Naive thymus-derived CD4-positive, alpha-beta T cell (primary cell): ENCODE data around the gene CBX3. TPM values are rescaled to one million over a fixed set of nuclear protein-coding genes. Genes with fewer than 3 reads are reported as not detected.
"Not testable (repeated sequence)": the region's sequence is repeated elsewhere in the genome, so short reads cannot be mapped to it uniquely, and the experiment has no call there.

Source experiments
- ATAC-seq: fragments of 150-1000 bp; cut with Tn5 transposase; 2 replicates; pipeline ENCODE4 v1.10.0; 2021; ENCODE audit warnings: mild to moderate bottlenecking, moderate library complexity
- CTCF ChIA-PET: fragments of 350-600 bp; sonication (Branson Sonifier 250); formaldehyde crosslinking; loops from one replicate; lab custom pipeline; 2021; ENCODE audit warnings: antibody characterized with exemption; lab: Charles Lee
- POLR2A ChIA-PET: fragments of 350-600 bp; sonication (Branson Sonifier 250); formaldehyde crosslinking; loops from one replicate; lab custom pipeline; 2021; ENCODE audit warnings: antibody characterized with exemption, inconsistent platforms; lab: Charles Lee
- DNase-seq, 9 donors: peaks; one replicate each; pipeline versions ENCODE4 v3.0.0 to v3.0.0-alpha.2; 2020 to 2022; ENCODE audit warnings: mixed read lengths in 1 of 9
- H3K27ac ChIP-seq: one replicate; pipeline ENCODE4 v1.7.0; 2013; ENCODE audit warnings: mild to moderate bottlenecking, low read depth, low read length, moderate library complexity
- H3K27me3 ChIP-seq, 2 donors: one replicate each; pipeline ENCODE4 v1.7.0; 2013; ENCODE audit warnings: low read length in 2 of 2, mild to moderate bottlenecking in 2 of 2, moderate library complexity in 2 of 2; ENCODE audit not compliant: control insufficient read depth in 2 of 2, insufficient read depth in 2 of 2
- H3K36me3 ChIP-seq, 3 experiments: 1 replicate in 2 of 3; 2 replicates in 1 of 3; pipeline ENCODE4 v1.7.0; 2013; ENCODE audit warnings: low read length in 3 of 3, mild to moderate bottlenecking in 3 of 3, moderate library complexity in 1 of 3; ENCODE audit not compliant: insufficient read depth in 3 of 3, control insufficient read depth in 2 of 3
- H3K4me1 ChIP-seq, 2 donors: one replicate each; pipeline ENCODE4 v1.7.0; 2013; ENCODE audit warnings: low read length in 2 of 2, mild to moderate bottlenecking in 2 of 2, moderate library complexity in 1 of 2; ENCODE audit not compliant: control insufficient read depth in 2 of 2, insufficient read depth in 2 of 2
- H3K4me3 ChIP-seq: 2 replicates; pipeline ENCODE4 v1.7.0; 2013; ENCODE audit warnings: mild to moderate bottlenecking, low read length
- H3K9me3 ChIP-seq, 3 experiments: 1 replicate in 2 of 3; 2 replicates in 1 of 3; pipeline ENCODE4 v1.7.0; 2013; ENCODE audit warnings: low read length in 3 of 3; ENCODE audit not compliant: control insufficient read depth in 2 of 3
- H3K27ac Mint-ChIP-seq, 9 donors: one replicate each; pipeline ENCODE4 v1.8.0; 2020 to 2022; ENCODE audit warnings: mixed read lengths in 9 of 9, mild to moderate bottlenecking in 8 of 9, moderate library complexity in 5 of 9, inconsistent platforms in 2 of 9
- H3K27me3 Mint-ChIP-seq, 5 donors: one replicate each; pipeline ENCODE4 v1.8.0; 2021 to 2022; ENCODE audit warnings: mixed read lengths in 5 of 5, mild to moderate bottlenecking in 1 of 5
- H3K36me3 Mint-ChIP-seq, 5 donors: one replicate each; pipeline ENCODE4 v1.8.0; 2020 to 2022; ENCODE audit warnings: mixed read lengths in 5 of 5, mild to moderate bottlenecking in 3 of 5, inconsistent platforms in 1 of 5
- H3K4me1 Mint-ChIP-seq, 7 donors: one replicate each; pipeline ENCODE4 v1.8.0; 2020 to 2022; ENCODE audit warnings: mixed read lengths in 7 of 7, mild to moderate bottlenecking in 3 of 7, inconsistent platforms in 1 of 7
- H3K4me3 Mint-ChIP-seq, 10 donors: one replicate each; pipeline ENCODE4 v1.8.0; 2020 to 2022; ENCODE audit warnings: mild to moderate bottlenecking in 10 of 10, mixed read lengths in 10 of 10, moderate library complexity in 6 of 10, inconsistent platforms in 2 of 10
- H3K9me3 Mint-ChIP-seq, 11 donors: one replicate each; pipeline ENCODE4 v1.8.0; 2020 to 2022; ENCODE audit warnings: mixed read lengths in 11 of 11, mild to moderate bottlenecking in 4 of 11, inconsistent platforms in 1 of 11, moderate library complexity in 1 of 11
- intact Hi-C, 2 donors: fragments of 100-400 bp; cut with micrococcal nuclease; formaldehyde crosslinking; loops; one replicate each; pipeline ENCODE4 v1.15.1; 2023
- polyA plus RNA-seq, 2 donors: library from polyadenylated mRNA; unstranded; fragments of 300-500 nt; fragmentation: Illumina TruSeq; gene quantifications; one replicate each; pipeline ENCODE4 v1.2.3, GENCODE V29; 2021
- total RNA-seq, 6 experiments: library from RNA in 5 of 6; stranded (reverse) in 5 of 6; gene quantifications; 1 replicate in 5 of 6; 2 replicates in 1 of 6; pipeline ENCODE4 v1.2.3 and lab custom pipeline; 2021 to 2026

Gene CBX3
- total and polyA plus RNA-seq, 7 experiments from 2014 or later, result 86.9 to 214 (median 112) TPM

DNA sequence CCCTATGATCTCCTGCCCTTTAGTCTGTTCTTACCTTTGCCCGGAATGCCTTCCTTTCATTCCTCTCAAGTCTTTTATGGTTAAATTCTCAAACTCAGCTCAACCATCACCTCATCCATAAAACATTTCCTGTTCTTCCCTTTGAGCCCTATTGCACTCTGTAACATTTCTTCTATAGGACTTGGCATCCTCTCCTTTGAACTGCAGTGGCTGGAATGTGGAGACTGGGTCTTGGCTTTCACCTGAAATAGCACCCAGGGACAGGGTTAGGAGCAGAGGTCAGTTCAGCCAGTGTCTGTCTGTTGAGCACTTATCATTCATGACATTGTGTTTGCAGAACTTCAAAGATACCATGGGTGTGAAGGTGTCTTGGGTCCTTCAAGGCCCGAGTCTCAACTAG lies 42.3 kb upstream of the CBX3 start:
- H3K4me1 Mint-ChIP-seq, result peaks cover 19 to 81% (median 52%) of the 10 kb centered on the region in 7 donors
- peaks cover 22 to 29% of the 10 kb centered on the region in 2 donors for H3K4me1 ChIP-seq

DNA sequence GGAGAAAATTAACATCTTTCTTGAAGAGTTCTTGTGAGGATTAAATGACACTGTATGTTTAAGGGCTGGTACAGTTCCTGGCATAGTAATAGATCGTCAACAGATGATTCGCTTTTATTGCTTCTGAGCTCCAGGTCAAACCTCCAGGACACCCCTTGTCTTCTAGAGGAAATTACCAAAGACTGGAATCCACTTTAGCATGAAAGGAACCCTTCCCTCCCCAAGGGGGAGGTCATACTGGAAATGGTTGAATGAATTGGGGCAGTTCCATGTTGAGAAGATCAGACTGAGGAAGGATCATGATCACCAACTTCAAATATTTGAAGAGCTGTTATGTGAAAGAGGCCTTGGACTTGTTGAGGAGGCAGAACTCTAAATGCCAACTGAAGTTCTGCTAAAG lies 40.6 kb upstream of the CBX3 start:
- peaks cover 9 to 72% (median 36%) of the 10 kb centered on the region in 7 donors for H3K4me1 Mint-ChIP-seq
- intact Hi-C loops, result no loop called here

More for the DNA sequence above, 42.3 kb upstream of the CBX3 start:
- no peak overlapping the region for H3K27ac ChIP-seq
- no peaks in the 10 kb centered on the region for H3K9me3 ChIP-seq
- H3K27me3 ChIP-seq, result no peaks in the 10 kb centered on the region
- ChIA-PET POLR2A (interaction anchor here (6.6 kb wide), 1 partner anchor 41 kb away, joined by 61 read pairs; the partner anchor contains the start of genes CBX3 and HNRNPA2B1), CTCF (interaction anchor here (1.7 kb wide), 1 partner anchor 39 kb away, joined by 4 read pairs; no protein-coding TSS in a partner anchor)
- Mint-ChIP-seq H3K4me3 (peak overlapping the region in 1 of 10 donors; percentile 32), H3K27me3 (no peaks in the 10 kb centered on the region), H3K27ac (peak overlapping the region in 5 of 9 donors; percentile 15 to 97 (median 28)), H3K9me3 (peaks cover 0 to 7% (median 0%) of the 10 kb centered on the region in 11 donors), H3K36me3 (peaks cover 0 to 43% (median 0%) of the 10 kb centered on the region in 5 donors)
- no peak overlapping the region for H3K4me3 ChIP-seq
- no peaks in the 10 kb centered on the region for H3K36me3 ChIP-seq
- DNase-seq (no peak), ATAC-seq (no peak)
- intact Hi-C loops, result loop anchor here in 1 of 2 donors (10.0 kb wide), 1 partner anchor 706 kb away; the partner anchor contains the start of gene SKAP2

DNA sequence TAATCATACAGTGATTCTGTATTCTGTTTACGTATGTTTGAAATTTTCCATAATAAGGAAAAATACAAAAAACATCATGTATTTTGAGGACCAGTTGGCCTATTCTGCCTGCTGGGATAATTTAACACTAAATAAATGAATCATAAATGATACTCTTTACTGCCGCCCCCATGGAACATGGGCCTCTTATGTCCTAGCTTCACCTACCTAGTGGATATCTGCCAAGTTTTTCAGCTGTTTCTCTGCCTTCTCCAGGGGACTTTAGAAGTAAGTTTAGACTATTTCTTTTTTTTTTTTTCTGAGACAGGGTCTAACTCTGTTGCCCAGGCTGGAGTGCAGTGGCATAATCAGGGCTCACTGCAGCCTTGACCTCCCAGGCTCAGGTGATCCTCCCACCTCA lies 39.1 kb upstream of the CBX3 start:
- Mint-ChIP-seq H3K4me1 (peaks cover 16 to 74% (median 32%) of the 10 kb centered on the region in 7 donors), H3K36me3 (peaks cover 0 to 52% (median 3%) of the 10 kb centered on the region in 5 donors), H3K27ac (no peak overlapping the region), H3K9me3 (peaks cover 0 to 7% (median 0%) of the 10 kb centered on the region in 11 donors), H3K4me3 (no peak overlapping the region), H3K27me3 (no peaks in the 10 kb centered on the region)
- peaks cover 7 to 22% of the 10 kb centered on the region in 2 donors for H3K4me1 ChIP-seq
- DNase-seq (no peak), ATAC-seq (no peak)
- ChIA-PET POLR2A (interaction anchor here (0.6 to 1.0 kb wide), 3 partner anchors 17 to 1102 kb away, joined by 4 to 6 read pairs (median 4); no protein-coding TSS in a partner anchor), CTCF (interaction anchor here (1.0 to 1.4 kb wide), 2 partner anchors 10 to 29 kb away, joined by 3 to 4 read pairs; no protein-coding TSS in a partner anchor)
- H3K4me3 ChIP-seq, result no peak overlapping the region
- intact Hi-C loops, result no loop called here
- H3K9me3 ChIP-seq, result no peaks in the 10 kb centered on the region
- no peaks in the 10 kb centered on the region for H3K36me3 ChIP-seq
- no peaks in the 10 kb centered on the region for H3K27me3 ChIP-seq
- no peak overlapping the region for H3K27ac ChIP-seq

More for the DNA sequence above, 40.6 kb upstream of the CBX3 start:
- DNase-seq (no peak), ATAC-seq (no peak)
- Mint-ChIP-seq H3K4me3 (no peak overlapping the region), H3K36me3 (peaks cover 0 to 47% (median 0%) of the 10 kb centered on the region in 5 donors), H3K27ac (peak overlapping the region in 1 of 9 donors; percentile 64), H3K27me3 (no peaks in the 10 kb centered on the region), H3K9me3 (peaks cover 0 to 7% (median 0%) of the 10 kb centered on the region in 11 donors)
- ChIA-PET CTCF (interaction anchor here (1.0 to 1.5 kb wide), 3 partner anchors 9 to 70 kb away, joined by 3 to 4 read pairs (median 4); partner anchors contain the start of gene NFE2L3), POLR2A (interaction anchor here (0.8 to 1.8 kb wide), 7 partner anchors 9 to 62 kb away, joined by 3 to 9 read pairs (median 4); partner anchors contain the start of genes CBX3 and NFE2L3)
- Histone ChIP-seq H3K36me3 (no peaks in the 10 kb centered on the region), H3K4me3 (no peak overlapping the region), H3K4me1 (peaks cover 15 to 20% of the 10 kb centered on the region in 2 donors), H3K27me3 (no peaks in the 10 kb centered on the region), H3K27ac (no peak overlapping the region), H3K9me3 (no peaks in the 10 kb centered on the region)

GRCh38 chr7:26163804-26164203 lies 37.7 kb upstream of the CBX3 start:
- intact Hi-C loops, result not testable (repeated sequence)

DNA sequence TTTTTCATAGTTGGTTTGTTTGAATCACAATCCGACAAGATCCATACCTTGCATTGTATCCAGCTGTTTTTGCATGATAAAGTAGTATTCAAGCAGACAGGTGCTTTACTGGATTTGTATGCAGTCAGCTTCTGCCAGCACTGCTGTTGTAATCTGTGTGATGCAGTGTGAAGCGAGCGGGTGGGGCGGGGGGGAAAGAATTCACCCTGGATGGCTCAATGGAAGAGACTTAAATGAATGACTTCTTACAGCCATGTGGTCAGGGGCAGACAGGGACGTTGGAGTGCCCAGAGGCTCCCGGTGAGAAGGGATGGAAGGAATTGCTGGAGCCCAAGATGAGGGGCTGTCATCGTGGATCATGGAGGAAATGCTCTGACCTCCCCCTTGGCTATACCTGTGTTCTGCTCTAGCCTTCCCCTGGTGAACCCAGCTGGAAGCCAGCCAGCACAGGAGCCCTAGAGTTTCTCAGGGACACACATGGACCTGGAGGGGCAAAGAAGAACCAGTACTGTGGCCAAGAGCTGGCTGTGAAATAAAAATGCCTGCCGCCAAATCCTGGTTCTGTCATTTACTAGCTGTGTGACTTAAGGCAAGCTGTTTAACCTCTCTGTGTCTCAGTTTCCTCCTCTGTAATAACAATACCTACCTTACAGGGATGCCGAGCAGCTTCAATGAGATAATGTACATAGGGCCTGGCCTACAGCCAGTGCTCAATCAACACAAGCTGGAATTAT lies 35.4 kb upstream of the CBX3 start:
- H3K4me1 ChIP-seq, result peaks cover 0 to 15% of the 10 kb centered on the region in 2 donors
- no peak overlapping the region for H3K4me3 ChIP-seq
- CTCF ChIA-PET, result interaction anchor here (1.0 to 2.2 kb wide), 4 partner anchors 14 to 76 kb away, joined by 3 to 9 read pairs (median 6); partner anchors contain the start of gene NFE2L3
- Mint-ChIP-seq H3K4me1 (peaks cover 9 to 57% (median 13%) of the 10 kb centered on the region in 7 donors), H3K9me3 (peaks cover 0 to 5% (median 0%) of the 10 kb centered on the region in 11 donors), H3K27ac (peak overlapping the region in 1 of 9 donors; percentile 69), H3K4me3 (peak overlapping the region in 1 of 10 donors; percentile 25), H3K36me3 (peaks cover 0 to 53% (median 11%) of the 10 kb centered on the region in 5 donors), H3K27me3 (no peaks in the 10 kb centered on the region)
- ATAC-seq (no peak), DNase-seq (no peak)
- intact Hi-C loops, result loop anchor here in 1 of 2 donors (2.0 kb wide), 1 partner anchor 19 kb away; no protein-coding TSS in a partner anchor
- POLR2A ChIA-PET, result interaction anchor here (0.6 to 1.6 kb wide), 3 partner anchors 10 to 1341 kb away, joined by 3 to 10 read pairs (median 9); no protein-coding TSS in a partner anchor
- H3K27ac ChIP-seq, result no peak overlapping the region
- H3K36me3 ChIP-seq, result peaks cover 0 to 8% (median 0%) of the 10 kb centered on the region in 3 experiments
- H3K9me3 ChIP-seq, result no peaks in the 10 kb centered on the region
- no peaks in the 10 kb centered on the region for H3K27me3 ChIP-seq

More at GRCh38 chr7:26163804-26164203, 37.7 kb upstream of the CBX3 start:
- peaks cover 6 to 21% of the 10 kb centered on the region in 2 donors for H3K4me1 ChIP-seq
- H3K27me3 ChIP-seq, H3K27ac Mint-ChIP-seq, H3K9me3 ChIP-seq, H3K4me3 ChIP-seq, DNase-seq, POLR2A ChIA-PET, CTCF ChIA-PET, H3K9me3 Mint-ChIP-seq, H3K36me3 ChIP-seq, H3K27me3 Mint-ChIP-seq, ATAC-seq, H3K27ac ChIP-seq: not testable (repeated sequence)
- Mint-ChIP-seq H3K4me1 (peaks cover 16 to 65% (median 26%) of the 10 kb centered on the region in 7 donors), H3K36me3 (peaks cover 0 to 49% (median 5%) of the 10 kb centered on the region in 5 donors), H3K4me3 (peak overlapping the region in 1 of 10 donors; percentile 5)

DNA sequence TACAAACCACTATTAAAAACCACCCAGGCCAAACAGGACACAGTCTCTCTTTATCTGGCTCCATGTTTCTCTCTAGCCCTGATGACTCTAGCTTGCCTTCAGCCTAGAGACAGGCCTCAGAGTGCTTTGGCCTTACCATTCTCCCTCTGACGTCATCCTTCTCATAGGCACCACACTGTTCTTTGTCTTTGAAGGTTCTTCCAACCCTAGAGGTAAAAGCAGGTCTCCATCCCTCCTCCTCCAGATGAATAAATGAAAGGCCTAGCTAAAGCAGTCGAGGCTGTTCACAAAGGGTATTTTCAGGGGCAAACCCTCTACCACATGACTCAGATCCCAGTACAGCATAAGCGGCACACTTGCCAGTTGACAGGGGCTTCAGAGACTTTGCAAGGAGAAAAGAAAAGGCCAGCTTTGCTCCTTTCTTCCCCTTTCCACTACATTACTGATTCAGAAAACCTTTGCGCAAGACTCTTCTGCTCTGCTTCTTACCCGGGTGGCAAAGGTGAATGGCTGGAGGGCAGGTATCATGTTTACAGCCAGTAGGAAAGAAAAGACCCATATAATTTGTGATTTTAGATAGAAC lies 34.8 kb upstream of the CBX3 start:
- Histone ChIP-seq H3K27me3 (no peaks in the 10 kb centered on the region), H3K27ac (no peak overlapping the region), H3K36me3 (peaks cover 0 to 8% (median 0%) of the 10 kb centered on the region in 3 experiments), H3K4me1 (peaks cover 0 to 15% of the 10 kb centered on the region in 2 donors), H3K4me3 (no peak overlapping the region), H3K9me3 (no peaks in the 10 kb centered on the region)
- Mint-ChIP-seq H3K4me3 (peak overlapping the region in 1 of 10 donors; percentile 14), H3K9me3 (peaks cover 0 to 5% (median 0%) of the 10 kb centered on the region in 11 donors), H3K36me3 (peaks cover 0 to 58% (median 13%) of the 10 kb centered on the region in 5 donors), H3K27me3 (no peaks in the 10 kb centered on the region), H3K27ac (peak overlapping the region in 7 of 9 donors; percentile 1 to 73 (median 40)), H3K4me1 (peaks cover 9 to 57% (median 13%) of the 10 kb centered on the region in 7 donors)
- peak; percentile 26 for ATAC-seq
- CTCF ChIA-PET, result interaction anchor here (0.6 to 2.2 kb wide), 7 partner anchors 10 to 76 kb away, joined by 3 to 9 read pairs (median 3); partner anchors contain the start of gene NFE2L3
- DNase-seq, result no peak
- intact Hi-C loops, result loop anchor here in 1 of 2 donors (2.0 kb wide), 1 partner anchor 18 kb away; no protein-coding TSS in a partner anchor
- POLR2A ChIA-PET, result interaction anchor here (0.6 to 1.6 kb wide), 6 partner anchors 11 to 1341 kb away, joined by 3 to 10 read pairs (median 3); no protein-coding TSS in a partner anchor
